ENCODE measurements around the gene EZR. TPM values are rescaled to one million over a fixed set of nuclear protein-coding genes. Genes with fewer than 3 reads are reported as not detected.
A peak's percentile ranks its signal among the peaks of the same experiment; 100 is the strongest.

Gene EZR
- 32.4 TPM for polyA plus RNA-seq (2013, experiment 1 of 2)
- 32.9 TPM for polyA plus RNA-seq (2013, experiment 2 of 2)

DNA sequence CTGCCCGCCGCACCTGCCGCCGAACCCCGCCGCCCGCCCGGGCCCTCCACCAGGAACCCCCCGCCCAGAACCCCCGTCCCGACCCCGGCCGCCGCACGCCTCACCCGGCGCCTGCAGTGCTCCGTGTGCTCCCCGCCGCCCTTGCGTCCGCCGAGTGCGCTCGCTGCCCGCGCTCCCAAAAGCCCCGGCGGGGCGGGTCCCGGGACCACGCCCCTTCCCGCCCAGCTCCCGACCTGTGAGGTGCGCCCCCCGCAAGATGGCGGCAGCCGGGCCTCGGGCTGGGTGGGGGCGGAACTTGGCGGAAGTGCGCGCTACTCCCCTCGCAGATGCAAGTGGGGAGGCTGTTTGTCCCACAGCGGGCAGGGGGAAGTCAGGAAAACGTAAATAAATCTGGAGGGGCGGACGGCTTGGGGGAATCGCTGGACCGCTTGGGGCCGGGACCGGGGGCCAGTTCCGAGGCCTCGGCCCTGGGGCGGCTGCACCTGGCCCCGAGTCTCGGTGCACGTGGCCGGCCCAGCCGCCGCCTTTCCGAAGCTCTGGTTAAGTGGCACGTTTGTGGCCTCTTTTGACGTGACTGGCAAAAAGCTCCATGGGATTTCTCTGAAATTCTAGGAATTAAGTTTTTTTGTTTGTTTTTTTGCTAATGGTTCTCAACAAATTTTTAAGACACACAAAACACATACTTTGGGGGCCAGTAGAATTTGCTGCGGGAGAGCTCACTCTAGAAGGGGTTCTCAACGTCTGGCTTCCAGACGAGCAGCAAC, at the start of gene EZR:
Gene EZR (minus strand): TSS at position 156 of the 764 bp plus-strand sequence. CDS start 1,275 bp downstream, outside the sequence.
- Histone ChIP-seq H4K91ac (ENCODE audit: low read depth, low read length, poor library complexity) (no peak within 1 kb of the TSS), H2BK120ac (ENCODE audit: low read depth, low read length) (no peak within 1 kb of the TSS), H3K4me1 (ENCODE audit: control insufficient read depth in 2 of 2, insufficient read depth in 1 of 2, low read depth in 1 of 2, low read length in 2 of 2) (peaks cover 3 to 17% of the 10 kb centered on the region in 2 donors), H3K23ac (ENCODE audit: low read depth, low read length, poor library complexity) (peak within 1 kb of the TSS; percentile 85), H3K18ac (ENCODE audit: low read length) (peak within 1 kb of the TSS; percentile 93), H3K27ac (replicated peaks; ENCODE audit: low read length) (peak within 1 kb of the TSS; percentile 61), H3K4me3 (ENCODE audit: low read length in 2 of 2) (peak within 1 kb of the TSS; percentile 84 to 95), H3K9me3 (replicated peaks in 1 of 2; ENCODE audit: control insufficient read depth in 2 of 2, insufficient read depth in 1 of 2, low read depth in 1 of 2, low read length in 2 of 2) (no peaks in the 10 kb centered on the region), H2BK5ac (ENCODE audit: low read length) (peak within 1 kb of the TSS; percentile 53), H2BK15ac (ENCODE audit: low read length) (peak within 1 kb of the TSS; percentile 81), H3K4ac (ENCODE audit: low read length) (no peak within 1 kb of the TSS), H3K14ac (ENCODE audit: low read length) (peak within 1 kb of the TSS; percentile 82), H3K79me1 (ENCODE audit: low read depth, low read length) (peaks cover 2% of the 10 kb centered on the region), H3K9ac (ENCODE audit: low read depth, low read length, poor library complexity) (peak within 1 kb of the TSS; percentile 81), H4K8ac (ENCODE audit: low read depth, low read length) (no peak within 1 kb of the TSS), H2BK12ac (ENCODE audit: low read length) (no peak within 1 kb of the TSS), H3K36me3 (replicated peaks in 1 of 2; ENCODE audit: control insufficient read depth in 2 of 2, insufficient read depth in 2 of 2, low read length in 2 of 2) (peaks cover 0 to 20% of the 10 kb centered on the region in 2 donors), H2AFZ (ENCODE audit: low read length) (peak within 1 kb of the TSS; percentile 97), H3K27me3 (ENCODE audit: control insufficient read depth in 3 of 3, insufficient read depth in 3 of 3, low read depth in 1 of 3, low read length in 3 of 3) (no peaks in the 10 kb centered on the region), H2AK5ac (ENCODE audit: low read depth, low read length) (no peak within 1 kb of the TSS), H3K4me2 (ENCODE audit: insufficient read depth, low read length, poor library complexity, severe bottlenecking) (peak within 1 kb of the TSS; percentile 67)
- no CpG with 5 or more reads among the region's 67 CpGs for WGBS, 2 donors (ENCODE audit: extremely low coverage in 2 of 2, insufficient read length in 2 of 2, insufficient replicate concordance in 1 of 2)
- peak; percentile 67 for DNase-seq (ENCODE audit: low spot score)

DNA sequence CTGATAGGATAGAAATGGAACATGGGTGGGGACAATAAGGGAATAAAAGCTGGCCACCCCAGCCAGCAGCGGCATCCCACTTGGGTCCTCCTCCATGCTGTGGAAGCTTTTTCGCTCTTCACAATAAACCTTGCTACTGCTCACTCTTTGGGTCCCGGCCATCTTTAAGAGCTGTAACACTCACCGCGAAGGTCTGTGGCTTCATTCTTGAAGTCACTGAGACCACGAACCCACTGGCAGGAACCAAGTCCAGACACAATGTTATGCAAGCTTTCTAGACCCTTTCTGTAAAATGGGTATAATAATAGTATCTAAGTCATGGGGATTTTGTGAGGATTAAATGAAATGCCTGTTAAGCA, 48.9 kb upstream of the EZR start:
- H3K27me3 ChIP-seq (ENCODE audit: control insufficient read depth in 3 of 3, insufficient read depth in 3 of 3, low read depth in 1 of 3, low read length in 3 of 3) = peaks cover 0 to 14% (median 0%) of the 10 kb centered on the region in 3 experiments
- H3K79me1 ChIP-seq (ENCODE audit: low read depth, low read length) = no peaks in the 10 kb centered on the region

DNA sequence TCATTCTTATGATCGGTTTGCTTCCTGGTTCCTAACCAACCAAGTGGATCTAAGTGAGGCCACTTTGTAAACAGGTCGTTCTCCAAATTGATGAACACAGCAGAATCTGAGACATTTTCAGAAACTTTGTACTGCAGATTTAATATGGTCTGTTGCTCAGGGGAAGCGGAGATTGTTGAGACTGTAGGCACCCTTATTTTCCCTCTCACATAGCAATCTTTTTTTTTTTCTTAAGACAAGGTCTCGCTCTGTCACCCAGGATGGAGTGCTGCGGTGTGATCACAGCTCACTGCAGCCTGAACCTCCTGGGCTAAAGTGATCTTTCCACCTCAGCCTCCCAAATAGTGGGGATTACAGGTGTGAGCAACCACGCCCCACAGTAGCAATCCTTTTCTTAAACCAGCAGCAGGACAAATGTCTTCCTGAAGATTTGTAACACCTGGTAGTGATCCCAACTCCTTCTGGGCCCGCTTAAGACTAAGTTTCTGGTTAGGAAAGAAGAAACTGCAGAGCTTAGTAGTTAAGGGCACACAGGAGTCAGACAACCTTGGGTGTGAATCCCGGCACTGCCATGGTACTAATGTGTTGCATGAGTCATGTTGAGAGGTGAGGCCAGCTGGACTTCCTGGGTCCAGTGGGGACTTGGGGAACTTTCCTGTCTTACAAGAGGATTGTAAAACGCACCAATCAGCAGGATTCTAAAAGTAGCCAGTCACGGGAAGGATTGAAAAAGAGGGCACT, 48.4 kb upstream of the EZR start:
- no peak overlapping the region for H2BK15ac ChIP-seq (ENCODE audit: low read length)
- H3K79me1 ChIP-seq (ENCODE audit: low read depth, low read length) = no peaks in the 10 kb centered on the region
- no peak overlapping the region for H3K4me3 ChIP-seq (ENCODE audit: low read length in 2 of 2)
- H3K4me2 ChIP-seq (ENCODE audit: insufficient read depth, low read length, poor library complexity, severe bottlenecking) = no peak overlapping the region
- H3K27me3 ChIP-seq (ENCODE audit: control insufficient read depth in 3 of 3, insufficient read depth in 3 of 3, low read depth in 1 of 3, low read length in 3 of 3) = peaks cover 0 to 14% (median 0%) of the 10 kb centered on the region in 3 experiments
- H4K8ac ChIP-seq (ENCODE audit: low read depth, low read length) = no peak overlapping the region
- no peaks in the 10 kb centered on the region for H3K36me3 ChIP-seq (replicated peaks in 1 of 2; ENCODE audit: control insufficient read depth in 2 of 2, insufficient read depth in 2 of 2, low read length in 2 of 2)
- H3K18ac ChIP-seq (ENCODE audit: low read length) = no peak overlapping the region
- no peak for DNase-seq (ENCODE audit: low spot score)
- H3K4me1 ChIP-seq (ENCODE audit: control insufficient read depth in 2 of 2, insufficient read depth in 1 of 2, low read depth in 1 of 2, low read length in 2 of 2) = peaks cover 0 to 6% of the 10 kb centered on the region in 2 donors
- no peak overlapping the region for H2BK12ac ChIP-seq (ENCODE audit: low read length)
- H3K9me3 ChIP-seq (replicated peaks in 1 of 2; ENCODE audit: control insufficient read depth in 2 of 2, insufficient read depth in 1 of 2, low read depth in 1 of 2, low read length in 2 of 2) = no peaks in the 10 kb centered on the region
- H3K4ac ChIP-seq (ENCODE audit: low read length) = no peak overlapping the region
- H3K23ac ChIP-seq (ENCODE audit: low read depth, low read length, poor library complexity) = no peak overlapping the region
- H3K14ac ChIP-seq (ENCODE audit: low read length) = no peak overlapping the region
- no peak overlapping the region for H2BK5ac ChIP-seq (ENCODE audit: low read length)
- no peak overlapping the region for H2AFZ ChIP-seq (ENCODE audit: low read length)
- WGBS, 2 donors (ENCODE audit: extremely low coverage in 2 of 2, insufficient read length in 2 of 2, insufficient replicate concordance in 1 of 2) = no CpG with 5 or more reads among the region's 10 CpGs
- no peak overlapping the region for H3K27ac ChIP-seq (replicated peaks; ENCODE audit: low read length)
- no peak overlapping the region for H3K9ac ChIP-seq (ENCODE audit: low read depth, low read length, poor library complexity)
- no peak overlapping the region for H4K91ac ChIP-seq (ENCODE audit: low read depth, low read length, poor library complexity)
- no peak overlapping the region for H2AK5ac ChIP-seq (ENCODE audit: low read depth, low read length)
- H2BK120ac ChIP-seq (ENCODE audit: low read depth, low read length) = no peak overlapping the region

More for the DNA sequence above, 48.9 kb upstream of the EZR start:
- Histone ChIP-seq H2BK5ac (ENCODE audit: low read length) (no peak overlapping the region), H3K9me3 (replicated peaks in 1 of 2; ENCODE audit: control insufficient read depth in 2 of 2, insufficient read depth in 1 of 2, low read depth in 1 of 2, low read length in 2 of 2) (no peaks in the 10 kb centered on the region), H2BK15ac (ENCODE audit: low read length) (no peak overlapping the region), H2BK12ac (ENCODE audit: low read length) (no peak overlapping the region), H2AK5ac (ENCODE audit: low read depth, low read length) (no peak overlapping the region), H3K36me3 (replicated peaks in 1 of 2; ENCODE audit: control insufficient read depth in 2 of 2, insufficient read depth in 2 of 2, low read length in 2 of 2) (no peaks in the 10 kb centered on the region), H3K4me1 (ENCODE audit: control insufficient read depth in 2 of 2, insufficient read depth in 1 of 2, low read depth in 1 of 2, low read length in 2 of 2) (peaks cover 0 to 6% of the 10 kb centered on the region in 2 donors), H3K9ac (ENCODE audit: low read depth, low read length, poor library complexity) (no peak overlapping the region), H3K27ac (replicated peaks; ENCODE audit: low read length) (no peak overlapping the region), H2AFZ (ENCODE audit: low read length) (no peak overlapping the region), H3K14ac (ENCODE audit: low read length) (no peak overlapping the region), H3K4ac (ENCODE audit: low read length) (no peak overlapping the region), H3K18ac (ENCODE audit: low read length) (no peak overlapping the region), H3K4me3 (ENCODE audit: low read length in 2 of 2) (no peak overlapping the region), H3K23ac (ENCODE audit: low read depth, low read length, poor library complexity) (no peak overlapping the region), H4K91ac (ENCODE audit: low read depth, low read length, poor library complexity) (no peak overlapping the region), H4K8ac (ENCODE audit: low read depth, low read length) (no peak overlapping the region), H2BK120ac (ENCODE audit: low read depth, low read length) (no peak overlapping the region), H3K4me2 (ENCODE audit: insufficient read depth, low read length, poor library complexity, severe bottlenecking) (no peak overlapping the region)
- DNase-seq (ENCODE audit: low spot score) = no peak
- WGBS, 2 donors (ENCODE audit: extremely low coverage in 2 of 2, insufficient read length in 2 of 2, insufficient replicate concordance in 1 of 2) = no CpG with 5 or more reads among the region's 6 CpGs

DNA sequence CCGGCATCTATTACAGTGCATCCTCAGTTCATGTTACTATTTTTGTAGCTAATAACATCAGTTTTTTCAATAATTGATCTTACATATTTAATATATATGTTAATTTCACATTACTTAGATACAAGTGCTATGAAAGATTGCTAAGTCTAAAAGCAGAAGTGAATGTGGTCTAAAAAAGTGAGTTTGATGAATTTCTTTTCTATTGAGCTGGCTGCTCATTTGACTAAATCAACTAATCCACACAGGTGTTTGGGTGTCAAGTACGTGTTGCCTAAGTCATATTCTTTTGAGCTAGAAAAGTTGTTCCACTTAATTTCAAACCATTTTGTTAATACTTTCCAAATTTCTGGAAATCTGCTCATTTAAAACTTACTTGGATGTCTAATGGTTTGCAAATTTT, 46.6 kb upstream of the EZR start:
- Histone ChIP-seq H3K14ac (ENCODE audit: low read length) (no peak overlapping the region), H3K36me3 (replicated peaks in 1 of 2; ENCODE audit: control insufficient read depth in 2 of 2, insufficient read depth in 2 of 2, low read length in 2 of 2) (no peaks in the 10 kb centered on the region), H3K18ac (ENCODE audit: low read length) (no peak overlapping the region), H3K9ac (ENCODE audit: low read depth, low read length, poor library complexity) (no peak overlapping the region), H4K8ac (ENCODE audit: low read depth, low read length) (no peak overlapping the region), H4K91ac (ENCODE audit: low read depth, low read length, poor library complexity) (no peak overlapping the region), H3K4me2 (ENCODE audit: insufficient read depth, low read length, poor library complexity, severe bottlenecking) (no peak overlapping the region), H3K27me3 (ENCODE audit: control insufficient read depth in 3 of 3, insufficient read depth in 3 of 3, low read depth in 1 of 3, low read length in 3 of 3) (peaks cover 0 to 22% (median 0%) of the 10 kb centered on the region in 3 experiments), H3K23ac (ENCODE audit: low read depth, low read length, poor library complexity) (no peak overlapping the region), H2BK15ac (ENCODE audit: low read length) (no peak overlapping the region), H3K4me3 (ENCODE audit: low read length in 2 of 2) (no peak overlapping the region), H3K4me1 (ENCODE audit: control insufficient read depth in 2 of 2, insufficient read depth in 1 of 2, low read depth in 1 of 2, low read length in 2 of 2) (peaks cover 0 to 6% of the 10 kb centered on the region in 2 donors), H2BK5ac (ENCODE audit: low read length) (no peak overlapping the region), H2AK5ac (ENCODE audit: low read depth, low read length) (no peak overlapping the region), H3K4ac (ENCODE audit: low read length) (no peak overlapping the region), H3K9me3 (replicated peaks in 1 of 2; ENCODE audit: control insufficient read depth in 2 of 2, insufficient read depth in 1 of 2, low read depth in 1 of 2, low read length in 2 of 2) (no peaks in the 10 kb centered on the region), H2BK12ac (ENCODE audit: low read length) (no peak overlapping the region), H2AFZ (ENCODE audit: low read length) (no peak overlapping the region), H3K79me1 (ENCODE audit: low read depth, low read length) (no peaks in the 10 kb centered on the region), H2BK120ac (ENCODE audit: low read depth, low read length) (no peak overlapping the region), H3K27ac (replicated peaks; ENCODE audit: low read length) (no peak overlapping the region)
- no CpG with 5 or more reads among the region's 2 CpGs for WGBS, 2 donors (ENCODE audit: extremely low coverage in 2 of 2, insufficient read length in 2 of 2, insufficient replicate concordance in 1 of 2)
- DNase-seq (ENCODE audit: low spot score) = no peak

Measured in neuronal stem cell (in vitro differentiated cells).